ENCODE measurements around the gene C16orf89.
A peak's percentile ranks its signal among the peaks of the same experiment; 100 is the strongest.

The C16orf89 gene

DNA sequence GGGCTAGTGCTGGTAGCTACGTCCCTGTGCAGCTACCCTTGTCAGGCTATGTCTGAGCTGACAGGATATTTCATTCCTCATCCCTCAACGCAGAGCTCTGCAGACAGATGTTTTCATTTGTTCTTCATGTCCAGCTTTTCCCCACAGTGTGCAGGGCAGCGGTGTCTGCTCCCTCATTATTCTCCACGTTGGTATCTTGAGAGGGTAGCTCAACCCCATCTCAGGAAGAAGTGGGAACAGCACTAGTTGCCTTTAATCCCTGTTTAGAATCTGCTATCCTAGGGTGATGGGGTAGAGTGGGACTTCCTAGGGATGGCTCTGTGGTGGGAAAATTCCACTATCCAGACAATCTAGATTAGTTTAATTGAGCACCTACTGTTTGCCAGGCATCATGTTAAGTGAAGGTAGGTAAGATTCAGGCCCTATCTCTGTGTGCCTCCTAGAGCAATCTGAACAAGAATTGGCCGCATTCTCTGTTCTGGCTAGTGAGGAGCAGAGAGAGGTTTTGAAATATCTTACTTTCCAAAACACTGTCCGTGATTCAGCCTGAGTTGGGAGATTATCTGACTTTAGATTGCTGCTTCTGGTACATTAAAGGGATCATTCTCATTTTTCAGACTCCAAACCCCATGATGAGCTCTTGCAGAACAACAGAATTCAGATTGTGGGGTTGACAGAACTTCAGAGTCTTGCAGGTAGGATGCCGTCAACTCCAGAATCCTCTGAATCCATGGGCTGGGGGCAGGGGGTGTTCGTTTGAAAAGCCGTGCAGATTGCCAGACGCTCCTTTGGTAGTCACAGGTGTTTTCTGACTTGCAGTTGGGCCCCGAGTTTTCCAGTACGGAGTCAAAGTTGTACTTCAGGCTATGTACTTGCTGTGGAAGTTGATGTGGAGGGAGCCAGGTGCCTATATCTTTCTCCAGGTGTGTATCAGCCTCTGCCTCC lies 6.8 kb upstream of the C16orf89 start:
- Mint-ChIP-seq H3K4me3 (peak overlapping the region; percentile 88), H3K27me3 (no peaks in the 10 kb centered on the region), H3K9me3 (no peaks in the 10 kb centered on the region), H3K4me1 (peaks cover 30% of the 10 kb centered on the region), H3K27ac (peak overlapping the region; percentile 95), H3K36me3 (peaks cover 14% of the 10 kb centered on the region)
- CTCF ChIA-PET: interaction anchor here (1.1 to 2.1 kb wide), 3 partner anchors 12 to 19 kb away, joined by 3 to 9 read pairs (median 3); no protein-coding TSS in a partner anchor
- no peak for DNase-seq

DNA sequence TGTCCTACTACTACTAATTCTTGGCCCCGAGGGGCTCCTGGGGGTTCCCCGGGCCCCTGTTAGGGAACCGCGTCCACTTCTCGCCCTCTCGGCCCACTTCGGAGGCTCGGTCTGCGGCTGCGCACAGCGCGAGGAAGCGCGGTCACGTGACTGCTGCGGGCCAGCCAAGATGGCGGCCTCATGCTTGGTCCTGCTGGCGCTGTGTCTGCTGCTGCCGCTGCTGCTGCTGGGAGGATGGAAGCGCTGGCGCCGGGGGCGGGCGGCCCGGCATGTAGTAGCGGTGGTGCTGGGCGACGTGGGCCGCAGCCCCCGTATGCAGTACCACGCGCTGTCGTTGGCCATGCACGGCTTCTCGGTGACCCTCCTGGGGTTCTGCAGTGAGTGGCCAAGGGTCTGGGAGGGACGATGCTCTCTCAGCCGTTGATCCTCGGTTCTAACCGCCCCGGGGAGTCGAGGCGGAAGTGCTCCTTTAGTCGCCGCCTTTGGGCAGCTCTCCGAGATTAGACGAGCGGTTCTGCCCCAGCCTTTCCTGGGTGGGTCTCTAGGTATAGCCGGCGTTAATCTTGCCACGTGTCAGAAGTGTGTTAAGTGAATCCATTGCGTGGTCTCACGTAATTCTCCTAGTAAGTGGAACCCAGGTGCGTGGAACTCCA lies 6.1 kb upstream of the C16orf89 start, which contains the start of gene ALG1:
TSS of gene ALG1 (plus strand) at position 163 of the 653 bp plus-strand sequence. CDS start at position 170, 7 bp downstream.
- peak within 1 kb of the TSS; percentile 88 for H3K4me3 Mint-ChIP-seq
- peaks cover 14% of the 10 kb centered on the region for H3K36me3 Mint-ChIP-seq
- peak; percentile 93 for DNase-seq
- H3K9me3 Mint-ChIP-seq: no peaks in the 10 kb centered on the region
- H3K27me3 Mint-ChIP-seq: no peaks in the 10 kb centered on the region
- peak within 1 kb of the TSS; percentile 95 for H3K27ac Mint-ChIP-seq
- peaks cover 30% of the 10 kb centered on the region for H3K4me1 Mint-ChIP-seq
- CTCF ChIA-PET: interaction anchor here (1.1 to 2.1 kb wide), 3 partner anchors 12 to 20 kb away, joined by 3 to 9 read pairs (median 3); no protein-coding TSS in a partner anchor

DNA sequence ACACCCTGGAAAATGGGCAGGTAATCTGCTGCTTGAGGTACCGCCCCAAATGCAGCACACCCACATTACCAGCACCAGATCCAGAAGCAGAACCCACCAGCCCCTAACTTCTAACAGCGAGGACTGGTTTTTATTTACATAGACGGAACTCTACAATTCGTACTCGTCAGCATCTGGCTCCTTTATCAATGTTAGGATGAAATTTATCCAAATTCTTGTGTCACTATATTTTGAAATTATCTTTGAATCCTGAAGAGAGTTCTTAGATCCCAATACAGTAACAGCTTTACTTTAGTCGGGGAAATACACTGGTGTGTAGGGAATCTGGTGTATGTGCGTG lies 5.6 kb upstream of the C16orf89 start:
- CTCF ChIA-PET: interaction anchor here (2.1 kb wide), 1 partner anchor 13 kb away, joined by 9 read pairs; no protein-coding TSS in a partner anchor
- Mint-ChIP-seq H3K4me3 (peak overlapping the region; percentile 88), H3K36me3 (peaks cover 14% of the 10 kb centered on the region), H3K27me3 (peaks cover 1% of the 10 kb centered on the region), H3K4me1 (peaks cover 30% of the 10 kb centered on the region), H3K27ac (peak overlapping the region; percentile 95), H3K9me3 (no peaks in the 10 kb centered on the region)
- DNase-seq: no peak

DNA sequence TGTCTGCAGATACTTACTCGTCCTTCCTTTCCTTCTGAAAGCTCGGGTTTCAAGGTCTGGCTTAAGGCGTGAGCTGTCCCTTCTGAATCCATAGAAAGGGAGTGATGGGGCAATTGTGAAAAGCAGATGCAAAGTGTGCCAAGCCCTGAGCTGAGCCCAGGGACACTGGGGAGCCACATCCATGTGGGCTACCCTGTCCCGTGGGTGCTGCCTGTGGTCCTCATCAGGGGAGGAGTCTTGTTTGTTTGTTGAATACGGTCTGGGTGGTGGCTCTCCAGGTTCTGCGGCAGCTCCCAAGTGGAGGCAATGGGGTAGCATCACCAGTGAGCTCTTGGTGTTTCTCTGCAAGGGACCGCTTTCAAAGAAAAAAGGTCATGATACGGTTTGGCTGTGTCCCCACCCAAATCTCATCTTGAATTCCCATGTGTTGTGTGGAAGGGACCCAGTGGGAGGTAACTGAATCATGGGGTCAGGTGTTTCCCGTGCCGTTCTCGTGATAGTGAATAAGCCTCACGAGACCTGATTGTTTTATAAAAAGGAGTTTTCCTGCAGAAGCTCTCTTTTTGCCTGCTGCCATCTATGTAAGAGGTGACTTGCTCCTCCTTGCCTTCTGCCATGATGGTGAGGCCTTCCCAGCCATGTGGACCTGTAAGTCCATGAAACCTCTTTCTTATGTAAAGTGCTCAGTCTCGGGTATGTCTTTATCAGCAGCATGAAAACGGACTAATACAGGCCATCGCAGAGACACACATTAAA lies 4.9 kb upstream of the C16orf89 start:
- peaks cover 8% of the 10 kb centered on the region for H3K27me3 Mint-ChIP-seq
- H3K36me3 Mint-ChIP-seq: peaks cover 12% of the 10 kb centered on the region
- CTCF ChIA-PET: interaction anchor here (1.1 to 1.3 kb wide), 2 partner anchors 11 to 14 kb away, joined by 3 read pairs; no protein-coding TSS in a partner anchor
- H3K9me3 Mint-ChIP-seq: no peaks in the 10 kb centered on the region
- DNase-seq: no peak
- H3K4me1 Mint-ChIP-seq: peaks cover 30% of the 10 kb centered on the region
- no peak overlapping the region for H3K4me3 Mint-ChIP-seq
- H3K27ac Mint-ChIP-seq: peak overlapping the region; percentile 95

DNA sequence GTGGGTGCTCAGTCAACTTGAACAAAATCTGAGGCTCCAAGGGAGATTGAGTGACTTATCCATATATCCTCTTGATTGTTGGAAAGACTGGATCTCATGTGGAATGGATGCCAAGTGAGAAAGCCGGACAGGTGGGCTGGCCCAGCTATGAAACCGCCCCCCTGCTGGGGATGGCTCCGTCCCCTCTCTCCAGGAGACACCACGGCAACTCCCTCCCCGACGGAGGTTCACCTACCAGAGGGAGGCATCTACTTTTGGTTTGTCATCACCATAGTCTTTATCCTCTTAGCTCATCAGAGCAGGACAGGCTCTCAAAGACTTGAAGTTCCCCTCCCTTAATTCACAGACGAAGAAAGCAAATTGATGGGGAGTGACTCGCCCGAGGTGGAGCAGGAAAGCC lies 4.1 kb upstream of the C16orf89 start:
- peaks cover 11% of the 10 kb centered on the region for H3K27me3 Mint-ChIP-seq
- CTCF ChIA-PET: interaction anchor here (1.1 to 1.3 kb wide), 2 partner anchors 10 to 13 kb away, joined by 3 read pairs; no protein-coding TSS in a partner anchor
- H3K4me1 Mint-ChIP-seq: peaks cover 30% of the 10 kb centered on the region
- H3K4me3 Mint-ChIP-seq: no peak overlapping the region
- no peak for DNase-seq
- H3K9me3 Mint-ChIP-seq: no peaks in the 10 kb centered on the region
- H3K27ac Mint-ChIP-seq: no peak overlapping the region
- peaks cover 8% of the 10 kb centered on the region for H3K36me3 Mint-ChIP-seq

DNA sequence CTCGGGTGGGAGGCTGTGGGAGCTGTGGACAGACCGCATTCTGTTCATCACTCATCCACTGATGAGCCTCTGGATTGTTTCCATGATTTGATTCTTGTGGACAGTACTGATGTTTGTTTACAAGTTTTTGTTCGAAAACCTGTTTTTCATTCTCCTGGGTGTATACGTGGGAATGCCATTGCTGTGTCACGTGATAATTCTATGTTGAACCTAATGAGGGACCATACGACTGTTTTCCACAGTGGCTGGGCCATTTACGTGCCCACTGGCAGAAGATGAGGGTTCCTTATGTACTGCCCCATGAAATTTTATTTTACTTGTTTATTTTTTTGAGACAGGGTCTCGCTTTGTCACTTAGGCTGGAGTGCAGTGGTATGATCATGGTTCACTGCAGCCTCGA lies 3.3 kb upstream of the C16orf89 start:
- CTCF ChIA-PET: interaction anchor here (1.3 kb wide), 1 partner anchor 10 kb away, joined by 3 read pairs; no protein-coding TSS in a partner anchor
- DNase-seq: no peak
- peaks cover 2% of the 10 kb centered on the region for H3K36me3 Mint-ChIP-seq
- H3K4me3 Mint-ChIP-seq: no peak overlapping the region
- peaks cover 30% of the 10 kb centered on the region for H3K4me1 Mint-ChIP-seq
- H3K27me3 Mint-ChIP-seq: peaks cover 11% of the 10 kb centered on the region
- H3K27ac Mint-ChIP-seq: peak overlapping the region; percentile 45
- no peaks in the 10 kb centered on the region for H3K9me3 Mint-ChIP-seq

DNA sequence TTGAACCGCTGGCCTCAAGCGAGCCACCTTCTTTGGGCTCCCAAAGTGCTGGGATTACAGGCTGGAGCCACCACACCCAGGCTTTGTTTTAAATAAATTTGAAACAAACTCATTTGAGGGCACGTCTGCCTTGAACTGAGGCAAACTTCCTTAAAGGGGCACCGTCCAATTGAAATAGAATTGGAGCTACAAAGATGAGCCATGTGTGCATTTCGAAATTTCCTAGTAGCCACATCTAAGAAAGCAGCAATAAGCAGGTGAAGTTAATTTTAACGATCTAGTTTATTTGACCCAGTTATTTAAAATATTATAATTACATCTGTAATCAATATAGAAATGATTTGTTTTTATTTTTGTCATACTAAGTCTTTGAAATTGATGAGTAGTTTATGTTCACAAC lies 755 bp upstream of the C16orf89 start:
- CTCF ChIA-PET: interaction anchor here (0.9 to 2.0 kb wide), 2 partner anchors 11 to 18 kb away, joined by 3 to 5 read pairs; no protein-coding TSS in a partner anchor
- peaks cover 10% of the 10 kb centered on the region for H3K4me1 Mint-ChIP-seq
- H3K9me3 Mint-ChIP-seq: no peaks in the 10 kb centered on the region
- no peak overlapping the region for H3K27ac Mint-ChIP-seq
- no peaks in the 10 kb centered on the region for H3K36me3 Mint-ChIP-seq
- no peak overlapping the region for H3K4me3 Mint-ChIP-seq
- peaks cover 19% of the 10 kb centered on the region for H3K27me3 Mint-ChIP-seq
- DNase-seq: no peak

DNA sequence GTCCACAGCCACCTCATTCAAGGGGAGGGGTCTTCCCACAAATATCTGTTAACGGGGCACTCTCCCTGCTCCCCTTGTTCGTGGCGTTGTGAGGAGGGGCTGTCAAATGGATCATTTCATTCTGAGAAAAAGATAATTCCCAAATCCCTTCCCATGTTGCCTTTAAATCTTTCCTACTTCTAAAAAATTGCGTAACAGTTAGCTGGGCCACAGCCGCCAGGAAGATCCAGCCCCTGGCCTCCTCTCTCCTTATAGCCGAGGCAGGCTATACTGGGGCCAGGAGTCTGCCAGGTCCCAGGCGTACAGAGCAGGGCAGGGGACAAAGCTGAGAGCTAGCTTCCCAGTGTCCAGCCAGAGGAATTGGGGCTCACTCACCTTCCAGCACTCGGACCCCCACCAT lies 430 bp downstream of the C16orf89 start:
- H3K27ac Mint-ChIP-seq: no peak overlapping the region

DNA sequence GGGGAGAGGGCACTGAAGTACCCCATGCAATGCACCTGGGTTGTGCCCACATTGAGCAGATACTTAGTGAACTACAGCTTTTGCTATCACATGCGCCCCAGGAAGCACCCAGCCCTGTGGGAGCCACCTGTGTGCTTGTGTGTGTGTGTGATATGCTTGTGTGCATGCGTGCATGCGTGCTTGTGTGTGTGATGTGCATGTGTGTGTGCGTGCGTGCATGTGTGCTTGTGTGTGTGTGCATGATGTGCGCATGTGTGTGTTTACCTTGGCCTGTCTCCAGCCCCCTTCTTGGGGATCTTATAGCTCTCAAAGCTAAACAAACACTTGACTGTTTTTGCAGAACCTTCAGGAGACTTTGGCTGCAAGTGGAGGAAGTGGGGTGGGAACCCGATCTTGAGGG lies 841 bp downstream of the C16orf89 start:
- Mint-ChIP-seq H3K4me3 (no peak overlapping the region), H3K4me1 (no peaks in the 10 kb centered on the region), H3K9me3 (no peaks in the 10 kb centered on the region), H3K27ac (no peak overlapping the region), H3K27me3 (peaks cover 19% of the 10 kb centered on the region), H3K36me3 (no peaks in the 10 kb centered on the region)
- CTCF ChIA-PET: no interaction called here
- no peak for DNase-seq

More for the DNA sequence above, 430 bp downstream of the C16orf89 start:
- CTCF ChIA-PET: no interaction called here
- Mint-ChIP-seq H3K36me3 (no peaks in the 10 kb centered on the region), H3K4me3 (no peak overlapping the region), H3K9me3 (no peaks in the 10 kb centered on the region), H3K4me1 (peaks cover under 1% of the 10 kb centered on the region), H3K27me3 (peaks cover 19% of the 10 kb centered on the region)
- no peak for DNase-seq

DNA sequence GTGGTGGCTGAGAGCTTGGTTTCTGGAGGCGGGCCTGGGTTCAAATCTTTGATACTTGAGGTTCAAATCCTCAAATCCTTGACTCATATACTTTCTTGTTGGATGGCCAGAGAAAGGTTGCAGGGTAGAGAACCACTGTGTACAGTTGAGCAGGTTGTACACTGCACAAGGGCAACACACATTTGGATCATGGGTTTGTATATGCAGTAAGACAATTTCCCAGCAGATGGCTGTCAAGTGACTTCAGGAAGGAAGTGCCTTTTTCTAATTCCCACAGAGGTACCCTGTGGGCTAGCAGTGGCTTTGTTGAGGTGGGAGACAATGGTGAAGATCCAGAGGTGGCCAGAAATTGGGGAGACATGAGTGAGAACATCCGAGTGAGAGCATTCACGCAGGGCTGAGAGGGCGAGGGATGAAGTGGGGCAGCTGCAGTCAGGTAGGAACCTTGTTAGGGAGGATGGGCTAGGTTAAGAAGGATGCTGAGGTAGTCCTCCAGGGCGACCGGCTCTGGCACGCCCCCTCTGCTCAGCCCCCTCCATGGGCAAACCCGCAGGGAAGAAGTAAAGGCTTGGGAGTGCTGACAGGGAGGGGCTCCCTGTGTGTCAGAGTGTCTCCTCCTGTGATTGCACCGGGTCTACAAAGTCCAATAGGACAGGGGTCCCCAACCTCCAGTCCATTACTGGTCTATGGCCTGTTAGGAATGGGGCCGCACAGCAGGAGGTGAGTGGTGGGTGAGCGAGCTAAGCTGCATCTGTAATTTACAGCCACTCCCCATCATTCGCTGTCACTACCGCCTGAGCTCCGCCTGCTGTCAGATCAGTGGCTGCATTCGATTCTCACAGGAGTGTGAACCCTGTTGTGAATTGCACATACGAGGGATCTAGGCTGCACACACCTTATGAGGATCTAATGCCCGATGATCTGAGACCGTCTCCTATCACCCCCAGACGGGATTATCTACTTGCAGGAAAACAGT lies 2.7 kb downstream of the C16orf89 start:
- DNase-seq: no peak
- Mint-ChIP-seq H3K27ac (no peak overlapping the region), H3K4me1 (no peaks in the 10 kb centered on the region), H3K9me3 (no peaks in the 10 kb centered on the region), H3K27me3 (peaks cover 19% of the 10 kb centered on the region), H3K4me3 (no peak overlapping the region), H3K36me3 (no peaks in the 10 kb centered on the region)
- CTCF ChIA-PET: no interaction called here

DNA sequence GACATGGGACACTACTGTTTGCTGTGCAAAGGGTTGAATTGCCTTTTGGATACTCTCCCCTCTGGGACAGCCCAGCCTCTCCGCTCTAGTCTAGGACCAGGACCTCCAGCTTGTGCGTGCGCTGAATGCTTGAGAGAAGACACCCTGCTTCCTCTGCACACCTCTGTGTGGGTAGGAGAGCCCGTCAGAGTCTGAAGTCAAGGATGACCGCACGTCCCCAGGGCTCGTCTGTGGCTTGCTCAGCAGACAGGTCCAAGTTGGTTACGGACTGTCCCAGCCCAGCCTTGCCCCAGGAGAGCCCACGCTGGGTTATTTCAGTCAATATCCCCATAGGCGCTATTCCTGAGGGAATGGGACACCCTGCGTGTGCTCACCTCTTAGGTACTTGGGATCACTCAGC lies 3.7 kb downstream of the C16orf89 start:
- H3K9me3 Mint-ChIP-seq: no peaks in the 10 kb centered on the region
- no peaks in the 10 kb centered on the region for H3K4me1 Mint-ChIP-seq
- DNase-seq: no peak
- H3K27me3 Mint-ChIP-seq: peaks cover 19% of the 10 kb centered on the region
- CTCF ChIA-PET: no interaction called here
- H3K4me3 Mint-ChIP-seq: no peak overlapping the region
- H3K27ac Mint-ChIP-seq: peak overlapping the region; percentile 25
- H3K36me3 Mint-ChIP-seq: no peaks in the 10 kb centered on the region

DNA sequence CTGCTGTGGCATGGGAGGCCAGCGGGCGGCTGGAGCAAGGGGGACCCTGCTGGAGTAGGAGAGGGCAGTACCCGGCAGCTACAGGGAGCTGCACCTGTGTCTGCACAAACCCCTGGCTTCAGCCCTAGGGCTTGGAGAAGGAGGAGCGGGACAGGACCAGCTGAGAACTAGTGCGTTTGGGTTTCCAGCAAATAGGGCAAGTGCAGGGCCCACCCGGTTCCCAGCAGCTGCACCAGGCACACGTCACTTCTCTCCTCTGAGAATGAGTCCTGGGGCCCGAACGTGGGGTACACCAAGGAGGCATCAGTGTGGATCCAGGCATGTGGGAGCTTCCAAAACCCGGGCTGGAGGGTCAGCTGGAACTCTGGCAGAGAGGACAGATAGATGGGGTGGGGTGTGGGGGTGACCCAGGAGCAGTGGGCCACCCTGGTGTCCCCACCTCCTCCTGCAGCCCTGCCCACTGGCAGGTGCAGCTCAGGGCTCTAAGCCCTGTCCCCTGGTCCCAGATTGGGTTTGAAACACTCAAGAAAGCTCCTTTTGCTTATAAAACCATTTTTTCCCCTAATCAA lies 5.6 kb downstream of the C16orf89 start:
- Mint-ChIP-seq H3K9me3 (no peaks in the 10 kb centered on the region), H3K36me3 (no peaks in the 10 kb centered on the region), H3K27ac (no peak overlapping the region), H3K27me3 (peaks cover 14% of the 10 kb centered on the region), H3K4me3 (no peak overlapping the region), H3K4me1 (no peaks in the 10 kb centered on the region)
- CTCF ChIA-PET: interaction anchor here (0.9 to 1.4 kb wide), 2 partner anchors 10 to 25 kb away, joined by 3 read pairs; no protein-coding TSS in a partner anchor
- no peak for DNase-seq

Data from activated naive CD4-positive, alpha-beta T cell treated with anti-CD3 and anti-CD28 coated beads, Interleukin-2, amount 10 ng/mL, durations not matched to agents 7 days and 5 days (primary cell).